K562 (cell line): ENCODE measurements around the gene TSC1. TPM values are rescaled to one million over a fixed set of nuclear protein-coding genes. Genes with fewer than 3 reads are reported as not detected.

Source experiments
- ATAC-seq: fragments of 200-7000 bp; cut with Tn5 transposase; 3 replicates; pipeline ENCODE4 v1.9.1; 2020; ENCODE audit warnings: moderate library complexity
- BruUV-seq: library from RNA; stranded (reverse); fragments of 400-500 nt; replicated peaks from 2 replicates; lab custom pipeline; 2021; lab: Mats Ljungman, UMichigan
- CTCF ChIA-PET: fragments of 300-600 bp; formaldehyde crosslinking; extraction: SDS; loops from one replicate; lab custom pipeline; 2021; ENCODE audit warnings: low intra/inter-chr PET ratio; lab: Yijun Ruan, JAX
- POLR2A ChIA-PET: fragments of 300-600, 350-650 bp; sonication (Branson Sonifier 250); formaldehyde crosslinking; extraction: SDS; loops from one replicate; lab custom pipeline; 2021; ENCODE audit warnings: antibody characterized with exemption, inconsistent platforms; lab: Yijun Ruan, JAX
- DNase-seq, 4 experiments: peaks; one replicate each; pipeline versions ENCODE4 v3.0.0 to v3.0.0-alpha.2; 2011 to 2018; ENCODE audit warnings: low spot score in 3 of 4, mixed read lengths in 3 of 4; ENCODE audit errors: extremely low read depth in 1 of 4
- FAIRE-seq: peaks from 2 replicates; lab custom pipeline; 2011; peaks lifted over from hg19 to GRCh38; lab: Jason Lieb, UNC
- H2AFZ ChIP-seq: 2 replicates; pipeline ENCODE4 v1.6.0; 2011; ENCODE audit warnings: low read depth, low read length, control low read depth, inconsistent platforms
- H3K27ac ChIP-seq: fragments of 200-600 bp; 3 replicates; pipeline ENCODE4 v1.8.0; 2011; ENCODE audit warnings: low read depth, mild to moderate bottlenecking, control low read depth, inconsistent platforms, low read length, moderate library complexity, mixed read lengths; ENCODE audit errors: extremely low read depth
- H3K27me3 ChIP-seq, 2 experiments: fragments of 300-600 bp in 1 of 2; 2 replicates in 1 of 2; 3 replicates in 1 of 2; pipeline versions ENCODE4 v1.6.0 to v1.8.0; 2011; ENCODE audit warnings: inconsistent platforms in 2 of 2, low read length in 2 of 2, mild to moderate bottlenecking in 1 of 2, mixed read lengths in 1 of 2, moderate library complexity in 1 of 2; ENCODE audit not compliant: control insufficient read depth in 2 of 2, insufficient read depth in 2 of 2
- H3K36me3 ChIP-seq: fragments of 300-600 bp; 3 replicates; pipeline ENCODE4 v1.8.0; 2011; ENCODE audit warnings: mild to moderate bottlenecking, low read length, inconsistent platforms; ENCODE audit not compliant: control insufficient read depth, insufficient read depth
- H3K4me1 ChIP-seq, 2 experiments: fragments of 200-600 bp in 1 of 2; replicated peaks in 1 of 2; 2 replicates in 1 of 2; 3 replicates in 1 of 2; pipeline versions ENCODE4 v1.5.1 to v1.8.0; 2011; ENCODE audit warnings: inconsistent platforms in 2 of 2, low read length in 2 of 2, mild to moderate bottlenecking in 1 of 2, mixed read lengths in 1 of 2, moderate library complexity in 1 of 2; ENCODE audit not compliant: control insufficient read depth in 2 of 2, insufficient read depth in 2 of 2
- H3K4me2 ChIP-seq: 2 replicates; pipeline ENCODE4 v1.6.1; 2011; ENCODE audit warnings: low read length, control low read depth, inconsistent platforms, mixed read lengths; ENCODE audit not compliant: insufficient read depth
- H3K4me3 ChIP-seq: fragments of 200-600 bp; sonication (generic), shearing (Covaris generic); 2 replicates; pipeline ENCODE4 v1.5.1; 2016; ENCODE audit warnings: control low read depth, inconsistent platforms
- H3K79me2 ChIP-seq: fragments of 200-600 bp; 3 replicates; pipeline ENCODE4 v1.8.0; 2011; ENCODE audit warnings: low read length, inconsistent platforms; ENCODE audit not compliant: control insufficient read depth, insufficient read depth
- H3K9ac ChIP-seq, 2 experiments: 2 replicates each; pipeline versions ENCODE4 v1.6.0 to v1.6.1; 2011; ENCODE audit warnings: low read depth in 2 of 2, low read length in 2 of 2, control low read depth in 1 of 2, inconsistent platforms in 1 of 2, mild to moderate bottlenecking in 1 of 2, mixed read lengths in 1 of 2; ENCODE audit not compliant: insufficient read depth in 1 of 2
- H3K9me1 ChIP-seq: one replicate; pipeline ENCODE4 v1.6.0; 2011; ENCODE audit warnings: inconsistent platforms, mild to moderate bottlenecking, low read length, moderate library complexity; ENCODE audit not compliant: control insufficient read depth, insufficient read depth
- H3K9me3 ChIP-seq: replicated peaks from 2 replicates; pipeline ENCODE4 v1.5.1; 2011; ENCODE audit warnings: low read depth, low read length, inconsistent platforms; ENCODE audit not compliant: control insufficient read depth, insufficient read depth
- H4K20me1 ChIP-seq: replicated peaks from 2 replicates; pipeline ENCODE4 v1.6.1; 2011; ENCODE audit warnings: low read length, inconsistent platforms, mixed read lengths; ENCODE audit not compliant: control insufficient read depth, insufficient read depth
- HINFP ChIP-seq: fragments of 450-650 bp; conservative IDR thresholded peaks from 2 replicates; pipeline ENCODE4 v1.6.1; 2016; ENCODE audit warnings: missing genetic modification characterization, low read depth, mild to moderate bottlenecking, control low read depth, missing compliant biosample characterization
- MAFF ChIP-seq: IDR thresholded peaks from 2 replicates; pipeline ENCODE4 v1.6.1; 2012; ENCODE audit warnings: low read length, improper control_type of control experiment
- MYBL2 ChIP-seq, 2 experiments: fragments of 450-650 bp in 1 of 2; sonication (generic) in 1 of 2; formaldehyde crosslinking in 1 of 2; IDR thresholded peaks; 2 replicates each; pipeline versions ENCODE4 v1.6.1 to v1.8.1; 2017 to 2022; ENCODE audit warnings: borderline replicate concordance in 1 of 2, inconsistent platforms in 1 of 2, low read depth in 1 of 2, mild to moderate bottlenecking in 1 of 2, missing genetic modification reagents in 1 of 2, moderate library complexity in 1 of 2
- ZBED1 ChIP-seq: IDR thresholded peaks from 2 replicates; pipeline ENCODE4 v1.6.1; 2014
- ZNF354B ChIP-seq: fragments of 250-450 bp; sonication (Bioruptor Pico); IDR thresholded peaks from 2 replicates; pipeline ENCODE4 v1.4.0; 2020
- ZNF76 ChIP-seq: fragments of 250-450 bp; sonication (Bioruptor Pico); IDR thresholded peaks from 2 replicates; pipeline ENCODE4 v1.4.0; 2020; ENCODE audit warnings: mild to moderate bottlenecking, moderate library complexity, borderline replicate concordance
- WGBS: fragments of 100-300 bp; shearing (Covaris generic); methylation state at CpG from one replicate; pipeline ENCODE4 v1.1.6; 2016; ENCODE audit warnings: low coverage, mixed read lengths; ENCODE audit not compliant: insufficient coverage; ENCODE audit errors: missing lambda C conversion rate; 5-methylcytosine and 5-hydroxymethylcytosine counted together
- in situ Hi-C: fragments of 300-500 bp; cut with MboI; formaldehyde crosslinking; loops from 4 replicates; pipeline ENCODE4 v1.15.0; 2018; ENCODE audit warnings: inconsistent platforms, mixed read lengths
- intact Hi-C: fragments of 100-400 bp; cut with micrococcal nuclease; formaldehyde crosslinking; loops from 2 replicates; pipeline ENCODE4 v1.14.2; 2022
- polyA plus RNA-seq, 8 experiments: library from polyadenylated mRNA; depleted of rRNA in 4 of 8; stranded (reverse) in 5 of 8; unstranded in 3 of 8; fragments of >200 nt; fragmentation: Nextera tagmentation in 2 of 8; fragmentation: Illumina TruSeq in 1 of 8; extraction: Ambion mirVana in 2 of 8; extraction: Trizol in 1 of 8; gene quantifications; 2 replicates each; pipeline versions ENCODE4 v1.2.1 to v1.2.3, GENCODE V29; 2011 to 2014; ENCODE audit warnings: inconsistent platforms in 1 of 8, missing spikeins in 1 of 8
- total RNA-seq, 7 experiments: library from RNA; depleted of rRNA in 6 of 7; stranded (reverse); fragments of >200 nt in 6 of 7; fragmentation: Illumina TruSeq in 2 of 7; extraction: Trizol in 2 of 7; gene quantifications; 2 replicates each; pipeline versions ENCODE4 v1.2.1 to v1.2.3, GENCODE V29; 2011 to 2021; ENCODE audit warnings: low replicate concordance in 1 of 7

Gene TSC1
- total and polyA plus RNA-seq, 9 of the 15 experiments (the other 6 are each of a cell fraction or from before 2014, with no cell fraction given) = 6.9 to 37.6 (median 18.6) TPM

GRCh38 chr9:132927704-132928103, 16.7 kb downstream of the TSC1 start (continued):
- no peak for TF ChIP-seq HINFP (tag)
- no peak for TF ChIP-seq ZNF354B (CRISPR knock-in tag)
- no peak for TF ChIP-seq MYBL2 (IDR thresholded peaks at IDR 0.05; ENCODE audit: low read depth)
- no peak for TF ChIP-seq MYBL2 (CRISPR knock-in tag; IDR thresholded peaks at IDR 0.05; ENCODE audit: borderline replicate concordance)
- TF ChIP-seq MAFF = no peak

- TF ChIP-seq ZNF76 (CRISPR knock-in tag) (no peak), ZBED1 (no peak)
- Histone ChIP-seq H3K4me3 (no peak overlapping the region), H4K20me1 (no peaks in the 10 kb centered on the region), H3K4me1 (no peaks in the 10 kb centered on the region; a peak in 1 of 5 replicates), H3K27ac (no peak overlapping the region), H3K79me2 (no peaks in the 10 kb centered on the region), H3K36me3 (peaks cover 78% of the 10 kb centered on the region; the same call in 2 of the 3 replicates), H3K27me3 (no peaks in the 10 kb centered on the region), H3K9ac (no peak overlapping the region), H2AFZ (no peak overlapping the region), H3K9me1 (no peaks in the 10 kb centered on the region), H3K9me3 (no peaks in the 10 kb centered on the region), H3K4me2 (no peak overlapping the region)
- intact Hi-C loops = no loop called here
- ATAC-seq (no peak), FAIRE-seq (no peak), DNase-seq (no peak)
- no TSS peak for BruUV-seq
- whole genome bisulfite sequencing = 66% methylated on average over 9 of the region's 9 CpGs
- ChIA-PET CTCF (no interaction called here), POLR2A (no interaction called here)
- in situ Hi-C loops = no loop called here
Measured at GRCh38 chr9:132923346-132923902, 21.0 kb downstream of the TSC1 start.
